Measurements from ENCODE around the gene SEMA5A. TPM values are rescaled to one million over a fixed set of nuclear protein-coding genes. Genes with fewer than 3 reads are reported as not detected.

The SEMA5A gene
- total RNA-seq, 1 donor from 2014 or later, result 0.51 TPM

DNA sequence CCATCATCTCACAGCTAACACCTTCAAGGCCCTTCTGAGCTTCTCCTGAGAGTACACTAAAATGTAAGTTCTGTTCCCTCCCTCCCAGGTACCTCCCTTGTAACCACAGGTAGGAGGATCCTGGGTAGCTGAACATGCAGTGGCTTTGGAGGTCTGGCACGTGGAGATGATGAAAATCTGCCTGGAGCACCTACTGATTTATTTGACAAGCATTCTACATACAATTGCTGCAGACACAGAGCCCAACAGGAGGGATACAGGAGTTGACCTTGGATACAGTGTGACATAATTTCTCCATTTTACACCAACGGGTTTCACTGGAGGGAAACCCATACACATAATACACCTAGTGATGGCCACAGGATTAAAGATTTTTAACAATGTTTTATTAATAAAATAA lies 478.7 kb downstream of the SEMA5A start:
- DNase-seq, result no peak
- peaks cover 1% of the 10 kb centered on the region for H3K27me3 Mint-ChIP-seq (ENCODE audit: unreplicated experiment)
- peaks cover 1% of the 10 kb centered on the region for H3K9me3 Mint-ChIP-seq (ENCODE audit: unreplicated experiment)
- no peak overlapping the region for H3K27ac Mint-ChIP-seq (ENCODE audit: unreplicated experiment)
- TF ChIP-seq, protein P1, sequence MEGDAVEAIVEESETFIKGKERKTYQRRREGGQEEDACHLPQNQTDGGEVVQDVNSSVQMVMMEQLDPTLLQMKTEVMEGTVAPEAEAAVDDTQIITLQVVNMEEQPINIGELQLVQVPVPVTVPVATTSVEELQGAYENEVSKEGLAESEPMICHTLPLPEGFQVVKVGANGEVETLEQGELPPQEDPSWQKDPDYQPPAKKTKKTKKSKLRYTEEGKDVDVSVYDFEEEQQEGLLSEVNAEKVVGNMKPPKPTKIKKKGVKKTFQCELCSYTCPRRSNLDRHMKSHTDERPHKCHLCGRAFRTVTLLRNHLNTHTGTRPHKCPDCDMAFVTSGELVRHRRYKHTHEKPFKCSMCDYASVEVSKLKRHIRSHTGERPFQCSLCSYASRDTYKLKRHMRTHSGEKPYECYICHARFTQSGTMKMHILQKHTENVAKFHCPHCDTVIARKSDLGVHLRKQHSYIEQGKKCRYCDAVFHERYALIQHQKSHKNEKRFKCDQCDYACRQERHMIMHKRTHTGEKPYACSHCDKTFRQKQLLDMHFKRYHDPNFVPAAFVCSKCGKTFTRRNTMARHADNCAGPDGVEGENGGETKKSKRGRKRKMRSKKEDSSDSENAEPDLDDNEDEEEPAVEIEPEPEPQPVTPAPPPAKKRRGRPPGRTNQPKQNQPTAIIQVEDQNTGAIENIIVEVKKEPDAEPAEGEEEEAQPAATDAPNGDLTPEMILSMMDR (IDR thresholded peaks at IDR 0.05; ENCODE audit: partially characterized antibody, unreplicated experiment), result no peak
- no peaks in the 10 kb centered on the region for H3K36me3 Mint-ChIP-seq (ENCODE audit: unreplicated experiment)
- no peaks in the 10 kb centered on the region for H3K4me1 Mint-ChIP-seq (ENCODE audit: low read depth, unreplicated experiment)
- no peak overlapping the region for H3K4me3 Mint-ChIP-seq (ENCODE audit: unreplicated experiment)

DNA sequence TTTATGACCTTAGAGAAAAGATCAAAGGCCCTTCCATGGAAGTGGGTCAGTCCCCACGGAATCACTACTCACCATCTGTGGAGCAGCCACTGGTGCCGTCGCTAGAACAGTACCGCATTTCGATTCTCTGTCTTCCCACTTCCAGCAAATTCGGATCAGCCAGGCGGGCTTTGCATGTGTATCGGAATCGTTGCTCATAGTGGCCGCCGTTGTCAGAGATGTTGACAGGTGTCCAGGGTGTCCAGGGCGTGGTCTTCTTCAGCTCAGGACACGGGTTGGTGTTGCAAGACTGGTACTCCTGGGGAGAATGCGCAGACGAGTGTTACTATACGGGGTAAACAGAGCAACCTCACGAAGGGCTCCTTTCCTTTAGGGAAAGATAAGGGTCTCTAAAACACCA lies 479.5 kb downstream of the SEMA5A start:
- TF ChIP-seq, protein P1 (IDR thresholded peaks at IDR 0.05; ENCODE audit: partially characterized antibody, unreplicated experiment), result no peak

DNA sequence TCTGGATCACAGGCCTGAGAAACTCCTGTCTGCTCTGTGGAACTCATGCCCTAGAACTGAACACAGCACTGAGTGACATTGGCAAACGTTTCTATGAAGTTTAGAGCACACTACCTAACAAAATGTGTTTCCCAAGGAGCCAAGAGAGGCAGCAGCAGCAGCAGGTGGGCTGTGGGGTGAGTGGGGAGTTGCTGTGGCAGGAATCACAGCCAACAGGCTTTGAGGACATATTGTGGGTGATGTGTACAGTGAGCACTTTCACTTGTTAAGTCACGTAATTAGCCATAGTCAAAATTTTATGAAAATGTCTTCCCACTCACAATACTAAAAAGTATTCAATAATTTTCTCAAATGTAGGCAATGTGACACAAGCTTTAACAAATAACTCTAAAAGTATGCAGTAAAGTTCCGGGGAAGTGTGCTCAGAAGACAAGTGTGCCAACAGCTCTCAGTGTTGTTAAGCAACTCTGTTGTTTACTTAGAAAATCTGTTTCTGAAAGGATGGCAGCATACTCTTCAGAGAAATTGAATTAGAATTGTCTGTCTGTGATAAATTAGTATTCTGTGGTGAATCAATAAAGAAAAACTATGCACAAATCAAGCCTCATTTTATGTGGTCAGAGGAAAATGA lies 482.1 kb downstream of the SEMA5A start:
- Mint-ChIP-seq H3K4me3 (ENCODE audit: unreplicated experiment) (no peak overlapping the region), H3K9me3 (ENCODE audit: unreplicated experiment) (peaks cover 1% of the 10 kb centered on the region), H3K27me3 (ENCODE audit: unreplicated experiment) (peaks cover 1% of the 10 kb centered on the region), H3K36me3 (ENCODE audit: unreplicated experiment) (no peaks in the 10 kb centered on the region), H3K4me1 (ENCODE audit: low read depth, unreplicated experiment) (peaks cover 3% of the 10 kb centered on the region), H3K27ac (ENCODE audit: unreplicated experiment) (no peak overlapping the region)
- TF ChIP-seq, protein P1 (IDR thresholded peaks at IDR 0.05; ENCODE audit: partially characterized antibody, unreplicated experiment), result no peak
- DNase-seq, result no peak

More for the DNA sequence above, 479.5 kb downstream of the SEMA5A start:
- no peaks in the 10 kb centered on the region for H3K36me3 Mint-ChIP-seq (ENCODE audit: unreplicated experiment)
- H3K9me3 Mint-ChIP-seq (ENCODE audit: unreplicated experiment), result peaks cover 1% of the 10 kb centered on the region
- DNase-seq, result no peak
- H3K27me3 Mint-ChIP-seq (ENCODE audit: unreplicated experiment), result peaks cover 1% of the 10 kb centered on the region
- no peak overlapping the region for H3K27ac Mint-ChIP-seq (ENCODE audit: unreplicated experiment)
- H3K4me3 Mint-ChIP-seq (ENCODE audit: unreplicated experiment), result no peak overlapping the region
- H3K4me1 Mint-ChIP-seq (ENCODE audit: low read depth, unreplicated experiment), result no peaks in the 10 kb centered on the region

DNA sequence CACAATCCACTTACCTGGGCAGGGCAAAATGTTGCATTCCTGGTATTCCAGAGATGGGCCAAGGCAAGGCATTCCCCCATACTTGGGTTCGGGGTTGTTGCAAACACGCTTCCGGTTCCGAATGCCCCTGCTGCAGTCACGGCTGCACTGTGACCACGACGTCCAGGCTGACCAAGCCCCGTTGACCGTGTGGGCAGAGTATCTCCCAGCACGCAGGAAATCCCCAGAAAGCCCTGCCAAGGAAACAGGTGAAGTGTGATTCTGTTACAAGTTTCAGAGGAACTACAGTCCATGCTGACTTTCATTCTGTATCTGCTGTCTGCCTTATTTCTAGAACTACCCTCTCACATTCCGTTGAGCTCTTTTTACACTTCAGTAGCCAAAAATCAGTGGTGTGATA lies 483.0 kb downstream of the SEMA5A start:
- no peak for DNase-seq
- Mint-ChIP-seq H3K4me3 (ENCODE audit: unreplicated experiment) (no peak overlapping the region), H3K27ac (ENCODE audit: unreplicated experiment) (no peak overlapping the region), H3K9me3 (ENCODE audit: unreplicated experiment) (peaks cover 1% of the 10 kb centered on the region), H3K4me1 (ENCODE audit: low read depth, unreplicated experiment) (peaks cover 9% of the 10 kb centered on the region), H3K36me3 (ENCODE audit: unreplicated experiment) (no peaks in the 10 kb centered on the region), H3K27me3 (ENCODE audit: unreplicated experiment) (peaks cover 1% of the 10 kb centered on the region)
- TF ChIP-seq, protein P1 (IDR thresholded peaks at IDR 0.05; ENCODE audit: partially characterized antibody, unreplicated experiment), result no peak

DNA sequence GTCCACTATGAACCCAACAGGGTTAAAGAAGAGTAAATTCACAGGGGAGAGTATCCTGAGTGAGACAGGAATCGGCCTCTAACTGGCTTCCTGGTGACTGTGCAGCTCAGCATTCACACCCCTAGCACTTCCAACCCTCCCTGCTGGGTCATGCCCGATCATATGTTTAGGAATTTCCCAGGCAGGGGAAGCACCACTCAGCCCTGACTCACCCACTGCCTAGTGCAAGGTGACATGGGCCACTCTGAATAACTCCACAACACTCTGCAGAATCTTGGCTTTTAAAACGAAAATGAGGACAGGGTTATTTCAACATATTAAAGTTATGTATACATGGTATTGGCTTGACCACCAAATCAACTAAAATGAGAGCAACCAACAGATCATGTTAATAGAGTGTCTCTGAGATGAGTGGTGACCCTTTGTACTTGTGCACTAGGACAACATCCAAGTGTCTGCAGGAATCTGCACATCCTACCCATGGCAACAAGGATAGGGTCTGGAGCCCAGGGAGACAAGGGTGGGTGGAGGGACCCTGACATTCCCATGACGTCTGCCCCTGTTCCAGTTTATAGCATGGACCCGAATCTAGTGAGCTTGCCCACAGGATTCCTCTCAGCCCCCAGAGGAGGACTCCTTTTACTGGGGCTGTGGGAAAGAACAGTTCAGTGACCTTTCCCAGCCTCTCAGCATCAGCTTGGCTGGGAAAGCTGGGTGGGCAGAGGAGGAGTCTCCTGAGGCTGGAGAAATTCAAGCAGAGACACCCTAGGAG lies 485.8 kb downstream of the SEMA5A start:
- no peak overlapping the region for H3K27ac Mint-ChIP-seq (ENCODE audit: unreplicated experiment)
- DNase-seq, result no peak

More for the DNA sequence above, 485.8 kb downstream of the SEMA5A start:
- no peak overlapping the region for H3K4me3 Mint-ChIP-seq (ENCODE audit: unreplicated experiment)
- no peaks in the 10 kb centered on the region for H3K36me3 Mint-ChIP-seq (ENCODE audit: unreplicated experiment)
- H3K27me3 Mint-ChIP-seq (ENCODE audit: unreplicated experiment), result peaks cover 1% of the 10 kb centered on the region
- TF ChIP-seq, protein P1 (IDR thresholded peaks at IDR 0.05; ENCODE audit: partially characterized antibody, unreplicated experiment), result no peak
- H3K9me3 Mint-ChIP-seq (ENCODE audit: unreplicated experiment), result no peaks in the 10 kb centered on the region
- peaks cover 9% of the 10 kb centered on the region for H3K4me1 Mint-ChIP-seq (ENCODE audit: low read depth, unreplicated experiment)
